Upper lobe of right lung (tissue), 1 donor: ENCODE measurements around the gene OR6M1. TPM values are rescaled to one million over a fixed set of nuclear protein-coding genes. Genes with fewer than 3 reads are reported as not detected.

Experiments used
- total RNA-seq: library from RNA; stranded (reverse); fragmentation: NEBNext Ultra II Directional; extraction: Animal tissue kit (Norgen Biotek cat#: 25700); gene quantifications from one replicate; pipeline ENCODE4 v1.2.1, GENCODE V29; 2021
- donor health status: DM: no; HTN: yes; CAD: no; lungs with severe emphysema.

Gene OR6M1
- total RNA-seq, 1 donor from 2014 or later, result not detected

Other genes starting within 250 kb of the OR6M1 start
- 3.2 TPM for gene SCN3B, start 151.7 kb downstream of the OR6M1 start, total RNA-seq
- 9.6 TPM for gene ZNF202, start 64.7 kb downstream of the OR6M1 start, total RNA-seq
- gene OR6X1, start 51.8 kb downstream of the OR6M1 start, total RNA-seq, result not detected
- not detected for gene TMEM225, start 79.3 kb upstream of the OR6M1 start, total RNA-seq
- not detected for gene OR8D4, start 95.8 kb upstream of the OR6M1 start, total RNA-seq
- not detected for gene OR4D5, start 133.3 kb upstream of the OR6M1 start, total RNA-seq
- not detected for gene OR6T1, start 137.5 kb upstream of the OR6M1 start, total RNA-seq
- gene OR10S1, start 171.4 kb upstream of the OR6M1 start, total RNA-seq, result not detected
- gene OR10G6, start 188.8 kb upstream of the OR6M1 start, total RNA-seq, result not detected
- not detected for gene OR10G4, start 206.6 kb upstream of the OR6M1 start, total RNA-seq
- gene OR10G9, start 216.7 kb upstream of the OR6M1 start, total RNA-seq, result not detected
- not detected for gene OR10G8, start 220.4 kb upstream of the OR6M1 start, total RNA-seq
- not detected for gene OR10G7, start 235.0 kb upstream of the OR6M1 start, total RNA-seq